ENCODE measurements around the gene DOCK7. TPM values are rescaled to one million over a fixed set of nuclear protein-coding genes. Genes with fewer than 3 reads are reported as not detected.

The DOCK7 gene
- total RNA-seq, 1 experiment from 2014 or later, result 60.8 TPM

DNA sequence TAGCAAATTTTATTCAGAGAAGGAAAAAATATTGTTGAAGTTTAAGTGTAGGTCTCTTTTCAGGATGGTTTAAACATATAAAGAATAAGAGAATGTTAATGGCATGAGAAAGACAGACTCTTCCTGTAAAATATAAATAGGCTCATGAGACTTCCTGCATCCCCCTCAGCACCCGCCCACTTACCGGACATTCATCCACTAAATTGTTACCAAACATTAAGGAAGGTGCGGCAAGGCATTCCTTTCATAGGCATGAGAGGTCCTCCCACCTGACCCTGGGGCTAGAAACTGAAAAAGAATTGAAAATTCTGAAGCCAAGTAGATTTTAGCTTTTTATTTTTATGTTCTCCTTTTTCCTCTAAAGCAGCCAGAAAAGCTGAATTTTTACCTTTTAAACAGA, 261.9 kb downstream of the DOCK7 start:
- H3K27me3 ChIP-seq (replicated peaks; ENCODE audit: insufficient read depth, low read depth, low read length, poor library complexity), result no peaks in the 10 kb centered on the region
- no peaks in the 10 kb centered on the region for H3K9me3 ChIP-seq (ENCODE audit: low read depth, low read length, poor library complexity, severe bottlenecking)
- ChIA-PET CTCF (interaction anchor here (0.6 kb wide), 1 partner anchor 277 kb away, joined by 7 read pairs; no protein-coding TSS in a partner anchor), POLR2A (ENCODE audit: low non-redundant PET) (no interaction called here)
- no peaks in the 10 kb centered on the region for H3K4me1 ChIP-seq (ENCODE audit: insufficient read depth, low read length, poor library complexity, severe bottlenecking)
- TF ChIP-seq, protein P1, sequence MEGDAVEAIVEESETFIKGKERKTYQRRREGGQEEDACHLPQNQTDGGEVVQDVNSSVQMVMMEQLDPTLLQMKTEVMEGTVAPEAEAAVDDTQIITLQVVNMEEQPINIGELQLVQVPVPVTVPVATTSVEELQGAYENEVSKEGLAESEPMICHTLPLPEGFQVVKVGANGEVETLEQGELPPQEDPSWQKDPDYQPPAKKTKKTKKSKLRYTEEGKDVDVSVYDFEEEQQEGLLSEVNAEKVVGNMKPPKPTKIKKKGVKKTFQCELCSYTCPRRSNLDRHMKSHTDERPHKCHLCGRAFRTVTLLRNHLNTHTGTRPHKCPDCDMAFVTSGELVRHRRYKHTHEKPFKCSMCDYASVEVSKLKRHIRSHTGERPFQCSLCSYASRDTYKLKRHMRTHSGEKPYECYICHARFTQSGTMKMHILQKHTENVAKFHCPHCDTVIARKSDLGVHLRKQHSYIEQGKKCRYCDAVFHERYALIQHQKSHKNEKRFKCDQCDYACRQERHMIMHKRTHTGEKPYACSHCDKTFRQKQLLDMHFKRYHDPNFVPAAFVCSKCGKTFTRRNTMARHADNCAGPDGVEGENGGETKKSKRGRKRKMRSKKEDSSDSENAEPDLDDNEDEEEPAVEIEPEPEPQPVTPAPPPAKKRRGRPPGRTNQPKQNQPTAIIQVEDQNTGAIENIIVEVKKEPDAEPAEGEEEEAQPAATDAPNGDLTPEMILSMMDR (conservative IDR thresholded peaks at IDR 0.05; ENCODE audit: low read depth, low read length), result no peak
- TF ChIP-seq EZH2 (IDR thresholded peaks at IDR 0.05; ENCODE audit: borderline replicate concordance, low read depth, low read length, poor library complexity, severe bottlenecking), result no peak
- no peak overlapping the region for H3K4me3 ChIP-seq (ENCODE audit: low read depth, low read length, poor library complexity, severe bottlenecking)
- no peaks in the 10 kb centered on the region for H3K36me3 ChIP-seq (ENCODE audit: insufficient read depth, low read length, poor library complexity, severe bottlenecking)
- H3K27ac ChIP-seq (ENCODE audit: low read depth, low read length, poor library complexity, severe bottlenecking), result no peak overlapping the region
- intact Hi-C loops (cut with micrococcal nuclease; ENCODE audit: unreplicated experiment), result no loop called here
- no peak for DNase-seq (ENCODE audit: low spot score)
- no TSS peak for BruUV-seq (replicated peaks)

DNA sequence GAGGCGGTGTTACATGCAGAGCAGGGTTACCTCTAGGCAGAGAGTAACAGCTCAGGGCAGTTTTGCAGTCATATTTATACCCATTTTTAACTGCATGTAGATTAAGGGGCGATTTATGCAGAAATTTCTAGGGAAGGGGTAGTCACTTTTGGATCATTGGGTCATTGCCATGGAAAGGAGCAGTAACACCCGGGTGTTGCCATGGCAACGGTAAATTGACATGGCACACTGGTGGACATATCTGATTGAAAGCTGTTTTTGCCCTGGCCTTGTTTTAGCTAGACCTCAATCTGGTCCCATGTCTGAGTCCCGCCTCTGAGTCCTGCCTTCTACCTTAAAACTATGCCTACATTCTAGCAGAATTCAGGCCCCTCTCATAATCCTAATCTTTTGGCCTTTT, 263.1 kb downstream of the DOCK7 start:
- Histone ChIP-seq H3K9me3 (ENCODE audit: low read depth, low read length, poor library complexity, severe bottlenecking) (no peaks in the 10 kb centered on the region), H3K36me3 (ENCODE audit: insufficient read depth, low read length, poor library complexity, severe bottlenecking) (no peaks in the 10 kb centered on the region), H3K4me1 (ENCODE audit: insufficient read depth, low read length, poor library complexity, severe bottlenecking) (no peaks in the 10 kb centered on the region), H3K4me3 (ENCODE audit: low read depth, low read length, poor library complexity, severe bottlenecking) (no peak overlapping the region), H3K27me3 (replicated peaks; ENCODE audit: insufficient read depth, low read depth, low read length, poor library complexity) (no peaks in the 10 kb centered on the region), H3K27ac (ENCODE audit: low read depth, low read length, poor library complexity, severe bottlenecking) (no peak overlapping the region)
- CTCF ChIA-PET, result no interaction called here
- intact Hi-C loops (cut with micrococcal nuclease; ENCODE audit: unreplicated experiment), result no loop called here
- TF ChIP-seq, protein P1 (conservative IDR thresholded peaks at IDR 0.05; ENCODE audit: low read depth, low read length), result no peak
- no peak for TF ChIP-seq EZH2 (IDR thresholded peaks at IDR 0.05; ENCODE audit: borderline replicate concordance, low read depth, low read length, poor library complexity, severe bottlenecking)
- no TSS peak for BruUV-seq (replicated peaks)
- POLR2A ChIA-PET (ENCODE audit: low non-redundant PET), result no interaction called here
- no peak for DNase-seq (ENCODE audit: low spot score)

DNA sequence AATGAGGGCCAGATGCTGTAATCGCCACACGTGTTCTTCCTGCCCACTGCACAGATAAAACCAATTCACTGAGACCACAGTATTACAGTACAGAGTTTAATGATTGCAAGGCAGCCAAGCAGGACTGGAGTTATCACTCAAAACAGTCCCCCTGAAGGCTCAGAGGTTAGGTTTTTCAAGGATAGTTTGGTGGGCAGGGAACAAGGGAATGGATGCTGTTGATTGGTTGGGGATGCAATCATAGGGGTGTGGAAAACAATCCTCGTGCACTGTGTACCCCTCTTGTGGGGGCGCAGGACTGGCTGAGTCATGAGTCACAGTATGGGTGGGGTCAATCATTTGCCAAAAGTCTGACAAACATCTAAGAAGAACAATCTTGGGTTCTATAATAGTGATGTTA, 263.8 kb downstream of the DOCK7 start:
- POLR2A ChIA-PET (ENCODE audit: low non-redundant PET), result no interaction called here
- Histone ChIP-seq H3K27me3 (replicated peaks; ENCODE audit: insufficient read depth, low read depth, low read length, poor library complexity) (no peaks in the 10 kb centered on the region), H3K4me3 (ENCODE audit: low read depth, low read length, poor library complexity, severe bottlenecking) (no peak overlapping the region), H3K4me1 (ENCODE audit: insufficient read depth, low read length, poor library complexity, severe bottlenecking) (no peaks in the 10 kb centered on the region), H3K36me3 (ENCODE audit: insufficient read depth, low read length, poor library complexity, severe bottlenecking) (no peaks in the 10 kb centered on the region), H3K9me3 (ENCODE audit: low read depth, low read length, poor library complexity, severe bottlenecking) (no peaks in the 10 kb centered on the region), H3K27ac (ENCODE audit: low read depth, low read length, poor library complexity, severe bottlenecking) (no peak overlapping the region)
- no peak for DNase-seq (ENCODE audit: low spot score)
- TF ChIP-seq, protein P1 (conservative IDR thresholded peaks at IDR 0.05; ENCODE audit: low read depth, low read length), result no peak
- no peak for TF ChIP-seq EZH2 (IDR thresholded peaks at IDR 0.05; ENCODE audit: borderline replicate concordance, low read depth, low read length, poor library complexity, severe bottlenecking)
- no TSS peak for BruUV-seq (replicated peaks)
- intact Hi-C loops (cut with micrococcal nuclease; ENCODE audit: unreplicated experiment), result no loop called here
- CTCF ChIA-PET, result no interaction called here
